Measurements from ENCODE around the gene HKDC1. TPM values are rescaled to one million over a fixed set of nuclear protein-coding genes. Genes with fewer than 3 reads are reported as not detected.
A peak's percentile ranks its signal among the peaks of the same experiment; 100 is the strongest.

The HKDC1 gene
- total RNA-seq, 4 donors from 2014 or later = 0.18 TPM; not detected in 3

DNA sequence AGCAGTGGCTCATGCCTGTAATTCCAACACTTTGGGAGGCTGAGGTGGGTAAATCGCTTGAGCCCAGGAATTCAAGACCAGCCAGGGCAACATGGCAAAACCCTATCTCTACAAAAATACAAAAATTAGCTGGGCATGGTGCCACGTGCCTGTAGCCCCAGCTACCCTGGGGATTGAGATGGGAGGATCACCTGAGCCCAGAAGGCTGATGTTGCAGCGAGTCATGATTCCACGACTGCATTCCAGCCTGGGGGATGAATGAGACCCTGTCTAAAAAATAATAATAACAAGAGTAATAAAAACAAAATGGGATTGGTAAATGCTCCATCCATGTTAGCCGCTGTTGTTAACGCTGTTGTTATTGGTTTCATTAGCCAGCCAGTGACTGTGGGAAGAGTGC lies 1.3 kb upstream of the HKDC1 start:
- ATAC-seq (no peak), DNase-seq (no peak)
- in situ Hi-C loops (cut with MboI; ENCODE audit: low sequenced_read_pairs in 4 of 4) (no loop called here), intact Hi-C loops (cut with DNase I; ENCODE audit: low total_unique reads) (no loop called here)
- Histone ChIP-seq H3K27me3 (no peaks in the 10 kb centered on the region), H3K4me3 (no peak overlapping the region), H3K36me3 (no peaks in the 10 kb centered on the region), H3K27ac (no peak overlapping the region), H3K4me1 (peaks cover 0 to under 1% of the 10 kb centered on the region in 2 donors), H3K9me3 (no peaks in the 10 kb centered on the region)
- TF ChIP-seq, protein P1, sequence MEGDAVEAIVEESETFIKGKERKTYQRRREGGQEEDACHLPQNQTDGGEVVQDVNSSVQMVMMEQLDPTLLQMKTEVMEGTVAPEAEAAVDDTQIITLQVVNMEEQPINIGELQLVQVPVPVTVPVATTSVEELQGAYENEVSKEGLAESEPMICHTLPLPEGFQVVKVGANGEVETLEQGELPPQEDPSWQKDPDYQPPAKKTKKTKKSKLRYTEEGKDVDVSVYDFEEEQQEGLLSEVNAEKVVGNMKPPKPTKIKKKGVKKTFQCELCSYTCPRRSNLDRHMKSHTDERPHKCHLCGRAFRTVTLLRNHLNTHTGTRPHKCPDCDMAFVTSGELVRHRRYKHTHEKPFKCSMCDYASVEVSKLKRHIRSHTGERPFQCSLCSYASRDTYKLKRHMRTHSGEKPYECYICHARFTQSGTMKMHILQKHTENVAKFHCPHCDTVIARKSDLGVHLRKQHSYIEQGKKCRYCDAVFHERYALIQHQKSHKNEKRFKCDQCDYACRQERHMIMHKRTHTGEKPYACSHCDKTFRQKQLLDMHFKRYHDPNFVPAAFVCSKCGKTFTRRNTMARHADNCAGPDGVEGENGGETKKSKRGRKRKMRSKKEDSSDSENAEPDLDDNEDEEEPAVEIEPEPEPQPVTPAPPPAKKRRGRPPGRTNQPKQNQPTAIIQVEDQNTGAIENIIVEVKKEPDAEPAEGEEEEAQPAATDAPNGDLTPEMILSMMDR (IDR thresholded peaks at IDR 0.05 in 4 of 5, conservative IDR thresholded peaks at IDR 0.05 in 1 of 5) = no peak
- no peak for TF ChIP-seq POLR2A (IDR thresholded peaks at IDR 0.05)

DNA sequence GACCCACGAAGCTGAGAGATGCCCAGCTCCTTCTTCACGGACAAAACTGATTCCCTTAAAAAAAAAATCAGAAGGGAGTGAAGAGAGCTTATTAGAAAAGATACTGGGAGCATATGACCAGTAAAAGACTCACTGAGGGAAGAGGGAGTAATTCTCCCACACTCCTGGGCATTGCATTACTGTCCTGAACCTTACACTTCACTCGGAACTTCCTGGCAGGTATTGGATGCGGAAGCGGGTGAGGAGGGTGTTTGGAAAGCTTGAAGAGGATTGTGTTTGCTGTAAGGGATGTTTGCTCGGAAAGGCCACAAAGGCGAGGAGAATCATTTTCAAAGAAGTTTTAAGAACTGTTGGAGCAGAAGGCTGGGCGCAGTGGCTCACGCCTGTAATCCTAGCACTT lies 375 bp downstream of the HKDC1 start:
- Histone ChIP-seq H3K4me3 (no peak overlapping the region), H3K27me3 (no peaks in the 10 kb centered on the region), H3K27ac (no peak overlapping the region), H3K4me1 (no peaks in the 10 kb centered on the region), H3K36me3 (no peaks in the 10 kb centered on the region), H3K9me3 (no peaks in the 10 kb centered on the region)
- DNase-seq = no peak
- in situ Hi-C loops (cut with MboI; ENCODE audit: low sequenced_read_pairs in 4 of 4) = no loop called here
- no peak for TF ChIP-seq POLR2A (IDR thresholded peaks at IDR 0.05)
- TF ChIP-seq, protein P1 (IDR thresholded peaks at IDR 0.05 in 4 of 5, conservative IDR thresholded peaks at IDR 0.05 in 1 of 5) = no peak
- ATAC-seq = no peak
- intact Hi-C loops (cut with DNase I; ENCODE audit: low total_unique reads) = no loop called here

DNA sequence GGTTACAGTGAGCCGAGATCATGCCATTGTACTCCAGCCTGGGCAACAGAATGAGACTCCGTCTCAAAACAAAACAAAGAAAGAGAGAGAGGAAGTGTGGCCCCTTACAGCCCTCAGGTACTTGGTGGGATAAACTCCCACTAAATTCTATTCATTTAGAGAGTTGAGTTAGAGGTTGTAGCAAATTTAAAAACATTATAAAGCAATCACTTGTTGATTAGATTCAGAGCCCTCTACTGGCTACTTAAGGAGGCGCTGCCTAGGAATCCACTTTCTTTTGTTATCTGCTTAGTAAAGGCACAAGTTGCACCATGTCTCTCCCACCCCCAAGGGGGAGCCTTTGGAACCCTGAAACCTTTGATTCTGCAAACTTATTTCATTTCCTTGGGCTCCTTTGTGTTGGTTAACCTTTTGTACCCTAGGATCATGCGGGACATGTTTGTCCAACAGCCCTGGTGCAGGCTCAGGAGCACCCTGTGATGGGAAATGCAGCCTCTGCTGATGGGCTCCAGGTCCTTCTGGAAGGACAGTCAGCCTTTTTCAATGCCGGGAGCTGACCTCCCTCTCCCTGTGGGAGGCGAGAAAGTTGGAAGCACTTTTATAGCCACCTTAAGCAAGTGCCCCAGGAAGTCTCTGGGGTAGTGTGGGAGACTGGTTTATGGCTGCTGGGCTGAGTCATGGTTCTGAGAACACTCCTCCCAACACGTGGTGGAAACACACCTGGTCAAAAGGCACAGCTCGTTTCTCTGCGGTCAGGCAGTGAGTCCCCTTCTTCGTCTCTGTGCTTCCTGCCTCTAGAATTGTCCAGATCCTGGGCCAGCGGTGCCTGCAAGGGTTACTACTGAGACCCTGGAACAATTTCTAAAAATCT lies 2.3 kb downstream of the HKDC1 start:
- Histone ChIP-seq H3K4me1 (no peaks in the 10 kb centered on the region), H3K27me3 (no peaks in the 10 kb centered on the region), H3K27ac (no peak overlapping the region), H3K9me3 (no peaks in the 10 kb centered on the region), H3K4me3 (no peak overlapping the region), H3K36me3 (no peaks in the 10 kb centered on the region)
- TF ChIP-seq, protein P1 (IDR thresholded peaks at IDR 0.05 in 4 of 5, conservative IDR thresholded peaks at IDR 0.05 in 1 of 5) = peak in 3 of 5 experiments; percentile 29 to 54 (median 44)
- TF ChIP-seq POLR2A (IDR thresholded peaks at IDR 0.05) = no peak
- intact Hi-C loops (cut with DNase I; ENCODE audit: low total_unique reads) = no loop called here
- in situ Hi-C loops (cut with MboI; ENCODE audit: low sequenced_read_pairs in 4 of 4) = no loop called here
- peak in 1 of 2 donors; percentile 17 for DNase-seq
- peak; percentile 50 to 71 for ATAC-seq

GRCh38 chr10:69223028-69223342 lies 2.9 kb downstream of the HKDC1 start:
- H3K27ac ChIP-seq = no peak overlapping the region
- in situ Hi-C loops (cut with MboI; ENCODE audit: low sequenced_read_pairs in 4 of 4) = no loop called here
- intact Hi-C loops (cut with DNase I; ENCODE audit: low total_unique reads) = no loop called here
- ATAC-seq (no peak), DNase-seq (no peak)
- no peaks in the 10 kb centered on the region for H3K4me1 ChIP-seq
- H3K4me3 ChIP-seq = no peak overlapping the region
- TF ChIP-seq, protein P1 (IDR thresholded peaks at IDR 0.05 in 4 of 5, conservative IDR thresholded peaks at IDR 0.05 in 1 of 5) = no peak
- TF ChIP-seq POLR2A (IDR thresholded peaks at IDR 0.05) = no peak
- H3K36me3 ChIP-seq = no peaks in the 10 kb centered on the region
- no peaks in the 10 kb centered on the region for H3K9me3 ChIP-seq
- H3K27me3 ChIP-seq = no peaks in the 10 kb centered on the region
